HG02943 (cell line): ENCODE results near the gene RAD18.

ENCODE experiments used
- ATAC-seq: cut with Tn5 transposase; IDR thresholded peaks from one replicate; pipeline ENCODE4 v1.9.1; 2021; ENCODE audit warnings: mild to moderate bottlenecking, low read depth, moderate library complexity; ENCODE audit not compliant: unreplicated experiment

Gene RAD18

DNA sequence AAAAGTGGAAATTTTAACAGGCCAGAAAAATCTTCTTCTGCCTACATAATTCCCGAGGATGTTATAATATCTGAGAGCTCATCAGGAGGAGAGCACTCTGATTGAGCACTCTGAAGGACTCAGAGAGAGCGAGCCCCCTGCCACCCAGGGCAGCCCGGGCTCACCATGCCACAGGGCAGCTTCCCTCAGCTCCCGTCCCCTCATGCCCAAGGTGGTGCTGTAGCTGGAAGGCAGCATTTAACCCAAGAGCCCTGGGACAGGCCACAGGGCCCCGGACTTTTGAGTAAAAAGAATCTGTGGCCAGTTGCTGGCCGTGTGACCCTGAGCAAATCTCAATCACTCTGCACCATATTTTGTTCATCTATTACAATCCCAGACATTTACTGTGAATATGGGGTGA is 23.5 kb upstream of the RAD18 start:
- ATAC-seq = no peak

DNA sequence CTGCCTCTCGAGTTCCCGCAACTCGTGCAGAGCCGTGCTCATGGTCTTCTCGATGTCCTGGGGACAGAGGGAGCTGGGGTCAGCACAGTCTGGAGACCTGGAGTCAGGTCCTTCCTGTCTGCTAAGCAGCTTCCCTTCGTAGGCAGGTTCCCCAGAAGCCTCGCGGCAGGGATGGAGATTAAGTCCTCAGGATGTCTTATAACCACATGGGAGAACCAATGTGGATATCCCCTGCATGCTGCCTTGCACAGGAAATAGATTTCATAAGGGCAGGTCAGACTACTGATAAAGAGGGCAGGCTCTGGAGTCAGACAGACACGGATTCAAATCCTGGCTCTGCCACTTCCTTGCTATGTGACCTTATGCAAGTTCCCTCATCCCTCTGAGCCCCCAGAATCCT is 22.6 kb upstream of the RAD18 start:
- no peak for ATAC-seq

DNA sequence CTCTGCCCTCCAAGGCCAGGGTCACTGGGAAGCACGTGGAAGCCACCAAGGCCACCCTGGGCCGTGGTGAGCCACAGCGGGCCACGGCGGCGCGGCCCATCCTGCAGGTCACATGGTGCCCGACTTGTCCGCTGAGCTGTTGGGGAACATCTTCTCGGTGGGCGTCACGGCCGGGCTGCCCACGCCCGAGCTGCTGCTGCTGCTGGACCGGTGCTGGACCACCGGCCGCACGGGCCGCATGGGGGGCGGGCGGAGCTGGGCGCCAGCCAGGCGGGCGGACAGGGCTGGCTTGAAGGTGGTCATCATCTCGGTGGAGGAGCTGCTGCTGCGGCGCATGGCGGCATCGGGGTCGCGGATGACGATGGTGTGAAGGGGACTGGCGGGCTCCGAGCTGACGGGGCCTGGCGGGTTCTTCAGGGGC is 22.1 kb upstream of the RAD18 start:
- no peak for ATAC-seq

DNA sequence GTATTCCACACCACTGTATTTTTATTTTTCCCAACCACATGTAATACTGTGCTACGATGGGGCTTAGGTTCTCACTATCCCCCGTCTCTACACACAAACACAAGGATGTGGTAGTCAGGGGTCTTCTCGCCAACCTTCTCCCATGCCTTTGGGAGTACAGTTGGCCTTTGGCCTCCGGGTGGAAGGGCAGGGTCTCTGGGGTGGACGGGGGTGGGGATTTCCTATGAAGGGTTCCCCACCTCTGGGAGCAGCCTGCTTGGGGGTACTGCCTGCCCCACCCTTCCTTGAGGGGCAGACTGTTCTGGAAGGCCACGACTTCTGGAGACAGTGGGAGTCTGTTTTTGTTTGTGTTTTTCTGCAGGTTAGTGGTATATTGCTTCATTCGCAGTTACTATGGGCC is 21.3 kb upstream of the RAD18 start:
- no peak for ATAC-seq

DNA sequence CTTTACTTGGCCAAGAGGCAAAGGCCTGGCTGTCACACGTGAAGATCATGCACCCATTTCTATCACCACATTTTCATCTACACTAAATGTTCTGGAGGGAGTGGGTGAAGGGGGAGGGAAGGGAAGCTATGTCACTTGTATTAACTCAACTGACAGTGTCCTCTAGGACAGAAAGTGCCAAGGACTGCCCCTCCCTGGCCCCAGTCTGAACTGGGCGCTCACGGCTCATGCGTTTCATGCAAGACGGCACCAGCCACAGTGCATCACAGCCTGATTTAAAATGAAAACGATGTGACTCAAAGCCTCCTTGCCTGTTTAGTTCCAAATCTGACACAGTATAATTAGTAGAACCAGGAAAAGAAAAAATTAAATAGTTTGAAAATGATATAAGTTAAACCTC is 20.8 kb upstream of the RAD18 start:
- ATAC-seq = no peak

DNA sequence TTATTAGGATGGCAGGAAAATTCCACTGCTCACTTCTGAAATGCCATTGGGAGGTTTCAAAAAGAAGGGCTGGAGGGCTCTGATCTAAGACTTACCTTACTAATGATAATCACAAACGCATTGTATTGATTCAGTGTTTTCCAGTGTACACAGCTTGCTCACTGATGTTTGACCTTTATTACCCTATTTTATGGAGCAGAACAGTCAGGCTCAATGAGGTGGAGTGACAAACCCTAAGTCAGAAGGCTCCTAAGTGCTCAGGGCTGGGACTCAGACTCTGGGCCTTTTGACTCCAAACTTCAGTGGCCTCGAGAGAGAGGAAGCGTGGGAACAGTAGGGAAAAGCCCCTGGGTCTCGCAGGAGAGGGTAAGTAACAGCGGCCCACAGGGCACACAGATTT is 20.3 kb upstream of the RAD18 start:
- ATAC-seq = no peak

DNA sequence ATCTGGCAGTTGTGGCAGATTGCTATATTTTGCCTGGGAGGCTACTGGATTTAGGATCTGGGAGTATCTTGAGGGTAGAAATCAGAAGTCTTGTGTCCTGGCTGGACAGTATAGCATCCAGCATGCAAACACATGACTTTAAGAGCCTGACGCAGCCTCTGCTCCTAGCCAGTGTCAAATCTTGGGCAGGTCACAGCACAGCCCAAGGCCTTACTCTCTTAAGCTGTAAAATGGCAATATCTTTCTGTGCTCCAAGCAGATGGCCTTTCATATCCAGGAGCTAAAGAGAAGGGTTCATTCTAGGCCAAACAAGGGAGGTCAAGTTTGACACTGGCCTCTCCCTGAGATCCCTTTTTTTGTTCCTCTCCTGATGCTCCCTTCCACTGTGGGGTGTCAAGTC is 19.8 kb upstream of the RAD18 start:
- ATAC-seq = no peak

DNA sequence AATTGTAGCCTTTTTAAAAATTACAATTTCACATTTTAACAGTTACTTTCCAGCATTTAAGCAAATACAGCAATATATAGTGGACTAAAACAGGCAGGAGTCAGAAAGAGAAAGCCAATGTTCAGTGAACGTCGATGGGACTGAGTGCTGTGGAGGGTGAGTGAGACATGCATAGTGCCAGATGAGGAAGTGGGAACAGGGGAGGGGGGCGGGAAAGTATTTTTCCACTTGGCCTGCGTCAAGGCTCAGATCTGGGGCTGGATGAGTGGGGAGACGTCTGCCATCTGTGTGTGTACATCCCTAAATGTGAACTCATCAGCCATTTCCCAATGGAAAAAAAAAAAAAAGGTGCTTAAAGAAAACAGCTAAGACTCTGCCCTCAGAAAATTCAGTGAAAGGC is 19.2 kb upstream of the RAD18 start:
- ATAC-seq = no peak

DNA sequence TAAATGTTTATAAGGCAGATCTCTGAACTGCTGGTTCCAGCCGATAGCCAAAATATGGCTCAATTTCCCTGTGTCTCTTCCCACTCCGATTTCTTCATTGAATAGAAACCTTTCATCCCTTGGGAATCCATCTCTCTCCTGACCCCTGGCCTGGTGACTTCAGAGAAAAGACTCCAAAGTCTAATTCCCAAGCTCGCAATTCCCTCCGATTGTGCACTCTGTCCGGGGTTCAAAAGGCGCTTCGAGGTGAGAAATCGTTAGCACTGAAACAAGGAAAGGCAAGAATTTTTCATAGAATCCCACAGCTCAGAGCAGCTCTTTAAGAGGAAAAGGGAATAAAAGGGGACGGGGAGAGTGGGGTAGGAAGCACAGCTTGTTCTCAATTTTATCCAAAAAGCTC is 18.4 kb upstream of the RAD18 start:
- ATAC-seq = no peak

DNA sequence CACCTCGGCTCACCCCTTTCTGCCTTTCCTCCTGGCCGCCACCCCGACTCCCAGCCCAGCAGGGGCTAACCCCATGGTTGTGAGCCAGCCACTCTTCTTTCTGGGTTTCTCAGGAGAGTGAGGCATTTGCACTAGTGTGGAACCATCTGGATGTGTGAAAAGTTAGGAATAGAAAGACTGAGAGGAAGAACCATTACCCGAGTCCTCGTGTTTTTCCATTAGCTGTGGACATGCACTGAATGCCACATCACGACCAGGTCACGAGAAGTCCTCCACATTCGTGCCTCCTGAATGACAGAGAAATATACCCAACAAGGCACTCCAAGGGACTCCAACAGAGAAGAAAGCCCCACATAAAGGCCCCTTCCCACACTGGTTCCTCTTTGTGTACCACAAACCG is 18.0 kb upstream of the RAD18 start:
- ATAC-seq = no peak

DNA sequence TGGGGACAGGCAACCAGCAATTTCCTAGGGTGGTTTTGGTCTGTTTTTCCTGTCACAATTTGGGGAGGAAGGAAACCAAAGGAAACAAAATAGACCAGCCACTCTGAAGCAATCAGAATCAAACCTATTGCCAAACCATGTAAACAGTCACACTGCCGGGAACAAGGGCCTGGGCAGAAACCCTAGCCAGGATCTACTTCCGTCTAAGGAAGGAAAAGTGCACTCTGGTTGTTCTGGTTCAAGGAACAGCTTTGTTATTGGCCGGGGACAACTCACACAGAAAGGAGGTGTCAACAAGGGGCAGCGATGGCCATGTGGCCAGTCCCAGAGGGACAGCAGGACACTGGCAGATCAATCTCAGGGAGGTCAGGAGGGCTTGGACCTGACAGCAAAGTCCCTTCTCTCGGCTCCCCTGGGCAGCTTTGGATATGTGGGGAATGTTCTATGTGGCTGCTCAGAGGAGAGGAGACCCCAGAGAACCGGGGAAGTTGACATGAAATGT is 17.5 kb upstream of the RAD18 start:
- ATAC-seq = no peak

DNA sequence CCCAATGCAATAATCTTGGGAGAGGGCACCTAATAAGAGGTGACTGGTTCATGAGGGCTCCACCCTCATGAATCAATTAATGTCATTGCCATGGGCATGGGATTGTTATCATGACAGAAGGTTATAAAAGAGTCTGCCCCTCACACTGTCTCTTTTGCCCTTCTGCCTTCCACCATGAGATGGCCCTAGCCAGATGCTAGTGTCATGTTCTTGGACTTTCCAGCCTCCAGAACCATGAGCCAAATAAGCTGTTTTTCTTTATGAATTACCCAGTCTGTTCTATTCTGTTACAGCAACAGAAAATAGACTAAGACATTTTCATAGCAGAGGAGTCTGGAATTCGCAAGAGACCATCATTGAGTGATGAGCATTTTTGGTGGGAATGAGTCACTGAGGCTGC is 16.0 kb upstream of the RAD18 start:
- ATAC-seq = no peak

DNA sequence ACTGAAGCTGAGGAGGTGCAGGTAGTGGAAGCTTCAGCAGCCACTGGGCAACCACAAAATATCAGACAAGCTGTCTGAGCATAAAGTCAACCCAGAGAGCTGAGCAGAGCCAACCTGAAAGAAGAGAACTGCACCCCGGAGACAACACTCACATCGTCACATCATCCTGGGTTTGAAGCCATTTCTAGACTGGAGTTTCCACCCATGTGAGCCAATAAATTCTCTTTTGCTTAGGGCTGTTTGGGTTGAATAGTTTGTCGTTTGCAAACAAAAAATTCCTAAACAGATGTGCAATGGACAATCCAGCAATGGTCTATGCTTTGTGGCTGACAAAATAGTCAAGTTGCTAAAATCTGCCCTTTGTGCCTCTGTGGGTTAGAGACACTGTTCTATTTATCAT is 15.3 kb upstream of the RAD18 start:
- ATAC-seq = no peak

DNA sequence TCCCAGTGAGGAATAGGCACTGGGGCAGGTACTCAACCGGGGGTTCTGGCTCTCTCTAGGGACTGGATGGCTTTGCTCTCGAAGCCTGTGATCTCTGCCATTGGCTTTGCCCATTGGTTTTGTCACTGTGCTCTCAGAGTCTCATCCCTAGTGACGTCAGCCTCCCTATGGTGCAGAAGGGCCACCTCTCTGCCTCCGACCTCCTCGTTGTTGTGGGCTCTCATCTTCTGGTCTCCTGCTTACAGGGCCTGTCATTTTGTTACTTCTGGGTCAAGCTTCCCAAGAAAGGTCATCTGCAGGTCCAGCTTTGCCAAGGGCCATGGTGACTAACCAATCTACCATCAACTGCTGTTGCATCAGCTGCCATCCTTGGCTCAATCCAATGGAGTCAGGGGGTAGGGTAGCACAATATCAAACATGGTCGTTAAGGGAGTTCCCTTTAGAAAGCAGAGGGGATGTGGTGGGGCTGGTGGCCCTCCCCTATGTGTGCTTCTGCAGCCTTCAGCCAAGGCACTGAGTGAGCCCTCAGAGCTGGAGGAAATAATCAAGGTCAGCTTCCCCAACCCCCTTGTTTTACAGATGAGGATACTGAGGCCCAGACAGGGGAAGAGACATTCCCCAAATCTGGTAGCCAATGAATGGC is 13.4 kb upstream of the RAD18 start:
- ATAC-seq = no peak

DNA sequence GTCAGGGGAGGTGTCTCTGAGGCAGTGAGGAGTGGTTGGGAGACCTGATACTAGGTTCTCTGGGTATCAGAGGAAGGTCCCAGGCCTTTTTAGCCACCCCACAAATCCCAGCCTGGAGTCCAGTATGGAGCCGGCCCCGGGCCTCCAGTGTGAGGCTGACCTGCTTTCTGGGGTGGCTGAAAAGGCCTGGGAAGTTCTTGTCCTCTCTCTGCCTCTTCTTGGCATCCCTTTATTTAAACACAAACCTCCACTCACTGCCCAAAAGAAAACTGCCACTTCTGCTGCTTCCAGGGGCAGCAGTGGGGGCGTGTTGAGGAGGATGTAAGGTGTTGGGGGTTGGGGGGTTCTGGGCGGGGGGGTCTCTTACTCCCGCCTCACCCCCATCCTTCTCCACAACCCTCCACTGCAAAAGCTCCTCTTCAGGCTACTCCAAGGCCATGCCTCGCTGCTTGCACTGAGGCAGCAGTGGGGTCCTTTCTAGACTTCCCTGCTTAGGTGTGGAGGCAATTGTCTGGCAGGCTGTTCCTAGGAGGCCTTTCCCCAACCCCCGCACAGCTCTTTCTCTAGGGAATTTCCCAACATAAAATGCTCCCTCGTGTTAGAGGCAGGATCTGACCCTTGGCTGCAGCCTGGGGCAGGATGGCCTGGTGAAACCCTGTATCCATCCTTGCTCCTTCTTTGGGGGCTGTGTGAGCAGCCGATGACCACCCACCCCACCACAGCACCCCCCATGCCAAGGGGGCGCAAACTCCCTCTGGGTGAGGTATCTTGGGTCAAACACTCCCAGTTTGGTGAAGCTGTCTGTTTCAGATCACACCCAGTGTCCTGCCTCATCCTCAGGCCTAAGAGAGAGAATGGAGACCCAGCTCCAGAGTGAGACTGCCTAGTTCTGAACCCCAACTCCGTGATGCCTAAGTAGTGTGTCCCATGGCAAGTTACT is 12.1 kb upstream of the RAD18 start:
- ATAC-seq = no peak

DNA sequence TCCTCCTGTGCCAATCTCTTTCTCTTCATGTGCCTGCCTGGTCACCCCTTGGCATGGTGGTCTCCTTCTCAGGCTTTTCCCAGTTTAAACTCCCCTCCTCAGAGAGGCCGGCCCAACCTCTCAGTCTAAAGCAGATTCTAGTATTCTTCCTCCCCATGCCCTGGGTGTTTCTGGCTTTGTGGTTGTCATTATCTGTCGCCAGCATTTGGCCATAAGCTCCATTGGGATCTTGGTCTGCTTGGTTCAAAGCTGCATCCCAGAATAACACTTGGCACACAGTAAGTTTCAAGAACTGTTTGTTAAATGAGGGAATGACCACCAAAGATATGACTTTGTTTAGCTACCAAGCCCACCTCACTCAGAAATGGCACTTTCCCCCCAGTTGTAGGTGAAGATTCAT is 11.2 kb upstream of the RAD18 start:
- no peak for ATAC-seq

DNA sequence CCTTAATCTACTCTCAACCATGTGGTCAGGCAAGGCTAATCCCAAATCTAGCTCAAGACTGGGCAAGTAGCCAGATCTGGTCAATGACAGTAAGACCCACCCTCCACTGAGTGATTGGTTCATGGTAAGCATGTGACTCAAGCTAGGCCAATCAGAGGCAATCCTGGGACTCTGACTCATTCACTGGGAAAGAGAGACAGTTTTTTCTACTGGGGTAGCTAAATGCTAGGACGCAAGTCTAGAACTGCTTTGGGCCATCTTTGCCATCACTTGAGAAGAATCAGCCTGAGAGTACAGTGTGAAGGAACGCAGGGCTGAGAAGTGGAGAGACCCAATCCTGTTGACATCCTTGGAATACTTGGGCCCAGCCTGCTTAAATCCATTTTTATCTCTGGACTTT is 9.4 kb upstream of the RAD18 start:
- ATAC-seq = no peak

DNA sequence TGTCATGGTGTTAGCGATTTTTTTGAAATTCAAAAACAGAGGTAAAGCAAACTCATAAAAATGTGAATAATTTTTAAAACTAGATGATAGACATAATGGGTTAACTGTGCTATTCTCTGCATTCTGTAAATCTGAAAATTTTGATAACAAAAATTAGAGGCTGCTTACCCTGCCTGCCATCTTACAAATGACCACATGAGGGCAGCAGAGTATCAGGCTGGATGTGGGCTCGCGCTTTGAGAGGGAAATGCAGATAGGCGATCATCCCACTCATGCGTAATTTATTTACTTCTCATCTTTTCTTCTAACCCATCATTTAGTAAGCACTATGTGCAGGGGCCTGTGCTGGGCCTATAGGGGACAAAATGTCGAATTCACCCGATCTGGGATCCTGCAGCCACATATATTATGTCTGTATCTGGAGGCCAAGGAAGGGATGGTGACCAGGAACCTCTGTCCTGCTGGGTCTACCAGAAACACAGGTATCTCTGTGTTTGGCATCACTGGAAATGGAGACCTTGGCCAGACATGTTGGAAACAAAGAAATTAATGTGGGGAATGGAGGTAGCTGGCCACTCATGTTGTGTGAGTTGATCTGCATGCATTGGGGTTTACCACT is 7.8 kb upstream of the RAD18 start:
- ATAC-seq = no peak

DNA sequence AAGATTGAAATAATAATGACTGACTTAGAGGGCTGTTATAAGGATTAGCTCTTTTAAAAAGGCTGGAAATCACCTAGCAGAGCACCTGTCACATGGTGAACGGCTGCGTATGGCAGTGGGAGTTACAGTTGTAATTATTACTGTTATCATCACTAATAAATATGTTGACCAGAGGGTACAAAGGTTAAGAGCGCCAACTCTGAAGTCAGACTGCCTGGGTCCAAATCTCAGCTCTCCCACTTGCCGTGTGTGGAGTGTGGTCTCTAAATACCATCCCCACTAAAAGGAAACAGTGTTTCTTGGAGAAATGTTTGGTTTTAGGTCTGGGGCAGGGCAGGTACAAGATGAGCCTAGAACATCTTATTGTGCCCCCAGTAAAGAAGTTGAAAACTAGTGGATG is 6.0 kb upstream of the RAD18 start:
- ATAC-seq = no peak

DNA sequence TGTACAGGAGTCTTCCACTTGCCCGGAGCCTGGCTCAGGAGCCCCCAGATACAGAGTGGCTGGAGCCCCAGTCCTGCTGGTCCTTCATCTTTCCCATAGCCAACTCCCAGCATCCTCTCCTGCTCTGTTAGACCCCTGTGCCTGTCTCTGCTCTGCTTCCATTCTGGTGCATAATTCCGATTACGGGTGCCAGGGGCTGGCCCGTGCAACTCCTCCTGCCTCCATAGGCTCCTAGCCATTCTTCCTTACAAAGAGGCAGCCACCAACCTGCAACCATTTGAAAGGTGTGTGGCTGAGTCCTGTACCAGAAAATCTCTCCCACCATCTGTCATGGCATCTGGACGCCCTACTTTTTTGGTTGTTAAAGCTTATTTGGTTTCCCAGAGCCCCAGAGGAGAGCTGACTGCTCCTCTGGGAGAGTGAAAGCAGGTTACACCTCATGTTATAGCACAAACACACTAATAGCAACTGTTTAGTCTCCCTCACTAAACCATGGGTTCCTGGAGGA is 5.2 kb upstream of the RAD18 start:
- ATAC-seq = no peak

DNA sequence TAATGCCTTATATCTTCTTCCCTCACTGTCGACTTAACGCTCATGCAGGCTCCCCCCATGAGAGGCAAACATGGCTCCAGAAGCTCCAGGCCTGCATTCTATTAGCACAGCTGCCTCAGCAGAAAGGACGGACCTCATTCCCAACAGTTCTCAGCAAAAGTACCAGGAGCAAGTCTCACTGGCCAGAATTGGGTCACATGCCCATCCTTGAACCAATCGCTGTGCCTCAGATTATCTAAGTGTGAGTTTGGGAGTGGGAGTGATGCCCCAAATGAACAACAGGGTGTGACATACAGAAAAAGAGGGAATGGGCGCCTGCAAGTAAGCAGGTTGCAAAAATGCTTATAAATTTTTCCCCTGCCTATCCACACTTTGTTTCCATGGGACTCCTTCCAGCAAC is 4.3 kb upstream of the RAD18 start:
- ATAC-seq = no peak
